NCI-H1417 treated with DMSO at 0.1 percent for 48 hours (cell line): ENCODE measurements around the gene PRKN.

Experiments used
- DNase-seq: peaks from one replicate; lab custom pipeline; 2025; lab: John Stamatoyannopoulos, UW

The PRKN gene

DNA sequence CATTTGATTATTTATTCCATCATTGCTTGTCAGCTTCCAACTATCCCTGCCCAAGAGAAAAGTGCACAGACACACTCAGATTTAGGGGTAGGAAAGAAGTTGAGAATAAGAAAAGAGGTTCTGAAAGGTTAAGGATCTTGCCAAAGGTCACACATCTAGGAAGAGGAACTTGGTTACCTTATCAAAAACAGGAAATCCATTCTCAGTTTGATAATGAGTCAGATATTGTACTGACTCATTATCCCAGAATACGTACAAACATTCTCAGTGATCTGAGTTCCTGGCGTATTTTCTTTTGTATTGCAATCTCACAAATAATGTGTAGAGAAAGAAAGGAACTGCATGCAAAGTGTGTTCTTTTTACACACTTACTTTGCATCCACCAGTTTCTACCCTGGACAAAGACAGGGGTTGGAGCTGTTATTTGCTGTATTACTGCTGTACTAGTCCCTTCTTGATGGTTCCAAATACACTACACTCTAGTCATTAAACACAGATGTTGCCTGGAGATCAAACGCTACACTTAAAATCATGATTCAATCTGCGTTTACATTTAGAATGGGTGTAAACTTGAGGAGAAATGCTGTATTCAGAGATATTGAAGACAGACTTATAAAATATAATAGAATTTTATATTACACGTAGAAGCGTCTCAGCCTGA is 545.7 kb downstream of the PRKN start:
- DNase-seq, result no peak

DNA sequence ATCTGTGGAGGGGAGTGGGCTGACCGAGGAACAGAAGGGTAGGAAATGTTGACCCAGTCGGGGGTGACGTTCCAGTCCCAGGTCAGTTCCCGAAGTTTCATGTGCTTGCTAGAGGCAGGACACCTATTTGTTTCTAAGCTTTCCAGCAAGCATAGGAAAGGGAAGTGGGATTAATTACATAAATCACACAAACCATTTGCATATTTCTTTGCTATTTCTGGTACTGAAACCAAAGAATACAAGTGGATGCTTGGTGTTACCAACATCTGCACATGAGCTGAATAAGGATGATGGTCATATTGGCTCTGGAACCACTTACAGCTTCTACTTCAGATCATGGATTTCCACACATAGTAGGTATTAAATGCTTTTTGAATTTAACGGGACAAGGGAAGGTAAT is 546.5 kb downstream of the PRKN start:
- no peak for DNase-seq

DNA sequence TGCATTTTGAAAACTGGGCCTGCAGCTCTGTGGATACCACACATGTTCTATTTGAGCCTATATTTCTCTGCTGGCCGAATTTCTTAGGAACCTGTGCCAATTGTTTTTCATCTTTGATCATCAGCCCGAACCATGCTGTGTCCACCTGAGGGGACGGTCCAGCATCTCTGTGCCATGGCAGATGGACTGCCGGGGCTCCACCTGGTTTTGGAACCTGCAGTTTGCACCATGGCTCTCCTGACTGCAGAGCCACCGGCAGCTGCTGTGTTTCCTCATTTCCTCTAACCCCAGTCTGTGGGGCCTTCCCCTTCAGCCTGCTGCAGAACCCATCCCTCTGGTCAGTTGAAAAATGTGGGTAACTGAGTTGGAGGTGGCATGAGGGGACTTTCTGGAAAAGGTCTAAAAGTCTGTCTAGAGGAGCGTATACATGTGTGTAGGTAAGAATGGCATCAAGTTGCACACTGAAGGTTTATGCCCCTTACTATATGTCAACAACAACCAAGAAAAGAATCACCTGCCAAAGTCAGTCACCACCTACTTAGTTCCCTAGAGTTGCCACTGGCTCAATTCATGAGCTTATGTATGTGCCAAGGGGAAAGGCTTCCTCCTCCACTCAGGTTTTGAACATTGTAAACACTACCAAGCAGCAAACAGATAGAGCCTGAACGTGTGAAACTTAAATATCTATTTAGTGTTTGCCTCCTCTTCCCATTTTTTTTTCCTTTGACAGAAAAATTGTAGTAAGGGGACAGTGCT is 548.2 kb downstream of the PRKN start:
- no peak for DNase-seq

DNA sequence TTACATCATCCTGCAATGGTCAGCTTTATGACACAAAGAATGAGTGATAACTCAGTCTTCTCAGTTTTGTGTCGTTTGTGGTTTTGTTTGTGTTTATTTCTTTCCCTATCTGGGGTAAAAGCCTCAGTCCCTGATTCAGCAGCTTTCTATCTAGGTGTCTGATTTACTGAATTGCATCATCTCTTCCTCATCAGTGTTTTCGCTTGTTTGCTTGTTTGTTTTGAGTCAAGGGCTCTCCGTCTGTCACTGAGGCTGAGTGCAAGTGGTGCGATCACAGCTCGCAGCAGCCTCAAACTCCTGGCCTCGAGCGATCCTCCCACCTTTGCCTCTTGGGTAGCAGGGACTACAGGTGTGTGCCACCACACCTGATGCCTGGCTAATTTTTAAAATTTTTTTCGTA is 548.9 kb downstream of the PRKN start:
- DNase-seq, result no peak

DNA sequence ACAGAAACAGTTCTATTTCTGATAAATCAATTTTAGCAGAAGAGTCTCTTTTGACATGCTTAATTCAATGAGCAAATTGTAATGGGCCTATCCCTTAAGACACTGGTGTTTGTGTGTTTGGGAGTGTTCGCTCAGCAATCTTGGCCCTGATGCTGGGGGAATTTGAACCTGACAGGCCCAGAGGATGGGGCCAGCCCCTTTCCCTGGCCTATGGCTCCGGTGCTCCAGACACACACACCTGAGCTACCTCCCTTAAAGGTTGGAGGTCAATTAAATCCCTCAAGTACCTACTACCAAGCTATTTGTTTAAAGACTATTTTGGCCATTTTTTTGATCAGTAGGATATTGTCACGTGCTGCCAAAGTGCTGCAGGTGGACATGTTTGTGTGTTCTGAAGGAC is 549.3 kb downstream of the PRKN start:
- no peak for DNase-seq

DNA sequence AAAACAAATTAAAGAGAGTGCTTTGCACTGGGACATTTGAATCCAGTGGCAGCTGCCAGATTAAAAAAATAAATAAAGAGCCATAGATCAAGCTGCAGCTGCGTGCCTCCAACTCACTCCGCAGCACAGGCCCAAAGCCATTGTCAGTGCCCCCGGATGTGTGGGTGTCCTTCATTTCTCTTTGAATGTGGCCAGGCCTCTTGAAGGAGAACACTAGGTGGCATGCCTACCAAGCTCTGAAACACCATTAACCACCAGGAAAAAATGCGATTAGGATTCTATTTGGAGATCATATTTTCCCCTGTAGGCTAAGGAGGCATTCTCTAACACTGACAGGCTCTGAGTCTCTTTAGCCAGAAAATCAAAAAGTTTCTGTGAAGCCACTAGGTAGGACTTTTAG is 549.8 kb downstream of the PRKN start:
- DNase-seq, result peak; percentile 64

DNA sequence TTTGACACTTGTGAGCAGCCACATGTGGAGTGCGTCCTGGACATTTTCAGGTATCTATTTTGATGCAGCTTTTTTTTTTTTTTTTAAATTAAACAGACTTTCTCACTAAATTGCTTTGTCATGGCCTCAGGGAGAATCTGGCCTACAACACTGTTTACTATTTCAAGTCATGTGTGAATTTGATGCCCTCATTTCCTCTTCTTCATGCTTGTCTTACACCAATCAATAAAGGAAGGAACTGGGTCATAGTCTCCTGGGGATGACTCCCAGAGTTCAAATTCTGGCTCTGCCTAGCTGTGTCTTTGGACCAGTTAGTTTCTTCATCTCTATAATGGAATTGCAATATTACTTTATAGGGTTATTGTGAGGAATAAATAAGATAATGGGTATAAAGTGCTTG is 554.1 kb downstream of the PRKN start:
- no peak for DNase-seq

DNA sequence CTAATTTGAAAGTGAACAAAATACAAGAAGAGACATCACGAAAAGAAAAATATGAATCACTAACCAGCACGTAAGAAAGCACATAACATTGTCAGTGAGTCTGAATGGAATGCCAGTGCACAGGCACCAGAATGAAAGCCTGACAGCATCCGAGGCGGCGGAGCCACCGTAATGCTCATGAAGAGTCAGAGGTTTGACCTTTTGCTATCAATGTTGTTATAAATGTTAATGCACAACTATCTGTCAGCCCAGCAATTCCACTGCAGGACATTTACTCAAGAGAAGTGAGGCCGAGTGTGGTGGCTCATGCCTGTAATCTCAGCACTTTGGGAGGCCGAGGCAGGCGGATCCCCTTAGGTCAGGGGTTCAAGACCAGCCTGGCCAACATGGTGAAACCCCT is 562.1 kb downstream of the PRKN start:
- DNase-seq, result no peak

DNA sequence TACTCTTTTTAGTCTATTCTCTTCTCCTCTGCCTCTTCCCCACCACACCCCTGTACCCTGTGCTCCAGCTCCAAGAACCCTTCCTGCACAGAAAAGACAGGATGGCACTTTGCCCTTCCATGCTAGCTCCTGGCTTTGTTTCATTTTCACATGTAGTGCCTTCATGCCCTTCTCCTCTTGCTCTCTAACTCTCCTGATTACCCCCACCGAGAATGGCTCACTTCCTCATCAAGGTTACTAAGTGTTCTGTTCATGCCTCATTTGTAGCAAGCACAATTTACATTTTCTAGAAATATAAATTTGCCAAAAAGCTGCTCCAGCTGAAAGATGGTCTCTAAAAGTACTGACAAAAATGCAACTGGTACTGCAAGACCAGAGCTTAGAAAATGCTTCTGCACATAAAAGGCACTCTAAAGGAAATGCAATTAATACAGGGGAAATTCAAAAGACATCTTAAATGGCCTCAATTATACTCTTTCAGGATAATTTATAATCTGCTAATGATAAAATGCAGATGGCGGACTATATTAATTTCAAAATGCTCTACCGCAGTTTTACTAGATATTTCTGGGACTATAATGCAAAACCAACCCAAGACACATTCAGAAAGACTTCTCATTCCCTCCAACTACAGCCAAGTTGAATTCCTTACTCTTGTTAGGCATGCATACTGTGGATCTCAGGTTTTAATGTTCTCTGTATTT is 570.2 kb downstream of the PRKN start:
- no peak for DNase-seq

DNA sequence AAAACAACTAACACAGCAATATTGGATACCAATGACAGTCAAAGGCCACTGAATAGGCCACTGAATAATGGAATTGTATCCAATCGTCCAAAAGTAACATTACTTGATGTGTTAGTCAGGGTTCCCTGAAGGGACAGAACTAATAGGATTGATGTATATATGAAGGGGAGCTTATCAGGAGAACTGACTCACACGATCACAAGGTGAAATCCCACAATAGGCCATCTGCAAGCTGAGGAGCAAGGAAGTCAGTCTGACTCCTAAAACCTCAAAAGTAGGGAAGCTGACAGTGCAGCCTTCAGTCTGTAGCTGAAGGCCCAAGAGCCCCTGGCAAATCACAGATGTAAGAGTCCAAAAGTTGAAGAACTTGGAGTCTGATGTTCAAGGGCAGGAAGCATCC is 571.4 kb downstream of the PRKN start:
- DNase-seq, result no peak

DNA sequence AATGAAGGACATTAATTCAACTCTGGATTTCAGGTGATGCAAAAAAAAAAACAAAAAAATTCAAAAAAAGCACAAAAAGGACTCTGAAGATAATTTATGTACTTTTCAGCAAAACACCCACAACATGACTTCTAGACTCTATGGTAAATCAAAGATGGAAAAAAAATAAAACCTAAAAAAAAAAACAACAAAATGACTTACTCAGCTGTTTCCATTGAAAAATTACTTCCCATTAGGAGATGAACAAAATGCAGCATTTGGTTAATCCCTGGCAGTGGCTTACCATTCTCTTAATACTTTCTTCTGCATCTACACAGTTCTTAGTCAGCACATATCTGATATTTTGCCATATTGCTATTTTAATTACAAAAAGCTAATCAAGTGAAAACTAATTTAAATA is 572.6 kb downstream of the PRKN start:
- no peak for DNase-seq

DNA sequence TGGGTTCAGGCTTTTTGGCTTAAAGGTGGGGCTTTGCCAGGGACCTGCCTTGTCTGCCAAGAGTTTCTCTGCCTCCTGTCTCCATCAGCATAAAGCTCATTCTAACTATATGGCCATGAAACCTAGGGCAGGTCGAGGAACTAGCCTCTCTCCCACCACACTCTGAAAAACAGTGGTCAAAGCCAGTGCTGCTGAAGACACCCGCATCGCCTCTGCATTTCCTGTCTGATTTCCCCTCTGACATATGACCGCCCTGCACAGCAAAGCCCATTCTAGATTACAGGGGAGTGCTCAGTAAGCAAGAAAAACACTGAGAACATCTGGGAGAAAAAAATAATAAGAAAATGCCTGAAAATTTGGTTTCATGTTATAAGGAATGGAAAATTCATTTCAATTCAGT is 573.6 kb downstream of the PRKN start:
- DNase-seq, result no peak

DNA sequence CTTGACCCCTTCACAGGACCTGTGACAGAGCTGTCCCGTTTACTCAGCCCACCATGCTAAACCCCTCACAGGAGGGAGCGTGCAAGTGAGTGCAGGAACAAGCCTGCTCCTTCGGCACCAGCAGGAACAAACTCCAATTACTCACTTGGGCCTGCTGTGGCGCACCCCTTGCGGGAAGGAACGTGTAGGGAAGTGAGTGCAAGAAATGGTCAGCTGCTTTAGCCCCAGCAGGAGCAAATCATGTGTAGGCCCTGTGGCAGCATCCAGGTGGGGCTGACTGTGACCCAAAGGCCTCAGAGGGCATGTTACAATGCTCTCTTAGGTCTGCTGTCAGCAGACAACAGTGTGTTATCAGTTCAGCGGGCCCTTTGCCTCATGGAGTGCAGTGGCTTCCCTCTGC is 574.4 kb downstream of the PRKN start:
- DNase-seq, result no peak

DNA sequence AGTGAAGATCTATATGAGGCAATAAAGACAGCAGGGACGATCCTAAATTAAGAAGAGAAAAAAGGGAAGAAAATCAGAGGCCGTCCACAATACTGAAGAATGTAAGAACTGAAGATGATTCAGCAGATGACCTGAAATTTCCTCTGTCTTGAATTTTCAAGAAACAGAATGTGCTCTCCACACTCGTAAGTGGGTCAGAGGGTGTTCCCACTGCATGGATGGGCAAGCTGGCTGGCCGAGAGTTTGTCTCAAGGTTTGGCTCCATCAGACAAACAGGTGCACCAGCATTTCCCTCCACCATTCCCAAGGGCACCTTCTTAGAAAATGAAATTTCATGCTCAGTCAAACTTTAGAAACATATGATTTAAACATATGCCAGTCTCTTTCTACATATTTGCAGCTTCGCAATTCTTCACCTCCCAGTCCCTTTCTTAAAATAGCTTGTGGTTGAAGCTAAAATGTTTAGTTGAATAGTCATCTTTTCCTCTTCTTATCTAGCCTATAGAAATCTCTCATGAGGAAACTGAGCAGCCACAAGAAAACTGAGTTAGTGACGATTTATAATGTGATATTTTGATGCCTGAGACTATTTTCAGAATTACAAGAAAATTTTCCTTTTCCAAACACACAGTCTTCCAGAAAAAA is 576.4 kb downstream of the PRKN start:
- DNase-seq, result no peak

DNA sequence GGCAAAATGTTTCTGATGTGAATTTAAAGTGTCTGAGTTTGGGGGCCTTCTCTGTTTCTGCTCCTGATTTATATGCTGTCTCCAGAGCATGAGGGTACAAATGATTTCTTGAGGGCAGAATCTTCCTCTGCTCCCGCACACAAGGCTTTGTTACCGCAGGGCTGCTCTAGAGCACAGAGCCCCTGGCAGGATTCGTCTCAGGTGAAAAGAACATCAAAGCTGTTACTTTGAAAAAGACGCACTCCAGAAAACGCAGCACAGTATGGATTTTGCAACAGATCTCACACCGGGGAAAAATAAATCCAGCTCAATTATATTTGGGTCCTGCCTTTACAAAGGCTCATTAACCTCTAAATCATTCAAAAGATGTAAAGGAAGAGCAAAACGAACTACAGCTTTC is 577.3 kb downstream of the PRKN start:
- DNase-seq, result no peak

DNA sequence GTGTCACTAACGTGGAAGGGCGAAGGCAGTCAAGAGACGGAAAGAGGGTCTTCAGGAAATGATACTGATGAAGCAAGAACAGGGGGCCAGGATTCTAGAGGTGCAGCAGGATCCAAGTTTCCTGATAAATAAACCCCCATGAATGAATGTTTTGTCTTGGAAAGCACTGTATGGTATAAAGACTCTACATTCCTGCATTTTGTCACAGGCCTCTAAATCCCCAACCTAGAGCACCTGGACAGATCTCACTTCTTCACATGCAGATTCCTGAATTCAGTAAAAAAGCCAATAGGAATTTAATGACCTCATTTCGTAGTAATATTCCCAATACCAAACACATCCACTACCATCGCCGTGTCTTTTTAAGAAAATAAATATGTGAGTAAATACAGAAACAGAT is 577.8 kb downstream of the PRKN start:
- DNase-seq, result no peak

DNA sequence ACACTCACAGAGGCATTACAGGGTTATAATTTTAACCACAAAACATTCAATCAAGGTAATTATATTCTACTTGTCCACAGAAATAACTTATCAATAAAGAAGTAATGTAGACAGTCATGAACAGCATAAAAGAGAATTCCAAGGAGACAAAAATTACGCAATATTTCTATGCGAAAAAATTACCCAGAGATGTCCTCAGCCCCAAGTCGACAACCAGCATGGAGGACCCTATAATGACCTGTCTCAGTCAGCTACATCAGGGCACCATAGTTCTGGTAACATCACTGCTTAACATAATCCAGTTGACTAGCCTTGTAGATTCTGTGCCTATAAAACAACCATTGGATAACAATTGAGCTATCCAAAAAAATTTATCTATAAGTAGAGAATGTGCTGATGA is 579.8 kb downstream of the PRKN start:
- no peak for DNase-seq

DNA sequence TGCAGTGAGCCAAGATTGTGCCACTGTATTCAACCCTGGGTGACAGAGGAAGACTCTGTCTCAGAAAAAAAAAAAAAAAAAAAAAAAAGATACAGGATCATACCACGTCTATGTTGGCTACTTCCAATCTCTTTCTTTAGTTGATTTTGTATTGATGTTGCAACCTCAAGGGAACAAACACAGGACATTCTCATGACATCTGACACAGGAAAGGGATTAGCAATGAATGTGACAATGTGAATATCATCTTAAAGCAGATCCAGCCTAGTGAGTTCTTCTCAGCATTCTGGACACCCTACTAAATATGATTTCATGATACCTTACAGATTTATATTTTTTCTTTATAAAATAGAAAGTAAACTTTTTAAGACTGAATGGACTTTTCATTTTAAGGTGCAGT is 580.3 kb downstream of the PRKN start:
- DNase-seq, result no peak

DNA sequence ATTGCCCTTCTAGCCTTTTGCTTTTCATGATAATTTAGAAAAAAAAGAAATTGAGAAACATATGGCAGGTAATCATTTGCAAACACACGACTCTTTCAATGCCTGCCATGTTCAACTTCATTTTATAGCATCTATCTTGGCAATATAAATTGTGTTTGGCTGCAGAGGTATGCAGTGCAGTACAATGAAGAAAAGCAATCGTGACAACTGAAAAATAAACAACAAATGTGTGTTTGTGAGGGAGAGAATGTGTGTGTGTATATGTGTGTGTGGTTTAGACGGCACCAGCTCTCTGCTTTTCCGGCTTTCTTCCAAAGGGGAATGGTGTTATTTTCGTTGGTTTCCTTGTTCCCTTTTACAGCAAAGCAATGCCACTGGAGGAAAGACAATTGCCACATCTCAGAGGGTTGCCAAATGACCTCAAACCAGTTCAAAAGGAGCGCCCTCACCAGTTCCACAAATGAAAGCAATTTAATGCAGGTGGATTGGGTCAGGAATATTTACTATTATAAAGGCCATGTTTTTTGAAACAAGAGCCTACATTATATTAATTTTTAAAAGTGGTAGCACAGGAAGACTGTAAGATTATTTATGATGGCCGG is 587.2 kb downstream of the PRKN start:
- DNase-seq, result no peak

DNA sequence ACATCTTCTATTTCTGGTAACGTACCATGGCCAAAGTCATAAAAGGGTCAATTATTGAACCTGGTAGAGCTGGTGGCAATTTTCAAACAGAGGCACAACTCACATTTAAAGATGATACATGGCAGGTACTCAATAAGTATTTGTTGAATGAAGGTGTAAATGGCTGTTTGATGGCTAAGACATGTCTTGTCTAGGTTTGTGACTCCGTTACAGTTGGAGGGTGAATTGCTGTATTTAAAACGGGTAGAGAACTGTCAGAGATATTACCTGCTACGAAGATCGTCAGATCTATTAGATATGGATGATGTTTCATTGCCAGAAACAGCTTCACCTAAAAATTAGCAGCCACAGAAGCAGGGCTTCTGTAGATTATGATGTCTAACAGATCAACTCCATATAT is 601.9 kb downstream of the PRKN start:
- no peak for DNase-seq

DNA sequence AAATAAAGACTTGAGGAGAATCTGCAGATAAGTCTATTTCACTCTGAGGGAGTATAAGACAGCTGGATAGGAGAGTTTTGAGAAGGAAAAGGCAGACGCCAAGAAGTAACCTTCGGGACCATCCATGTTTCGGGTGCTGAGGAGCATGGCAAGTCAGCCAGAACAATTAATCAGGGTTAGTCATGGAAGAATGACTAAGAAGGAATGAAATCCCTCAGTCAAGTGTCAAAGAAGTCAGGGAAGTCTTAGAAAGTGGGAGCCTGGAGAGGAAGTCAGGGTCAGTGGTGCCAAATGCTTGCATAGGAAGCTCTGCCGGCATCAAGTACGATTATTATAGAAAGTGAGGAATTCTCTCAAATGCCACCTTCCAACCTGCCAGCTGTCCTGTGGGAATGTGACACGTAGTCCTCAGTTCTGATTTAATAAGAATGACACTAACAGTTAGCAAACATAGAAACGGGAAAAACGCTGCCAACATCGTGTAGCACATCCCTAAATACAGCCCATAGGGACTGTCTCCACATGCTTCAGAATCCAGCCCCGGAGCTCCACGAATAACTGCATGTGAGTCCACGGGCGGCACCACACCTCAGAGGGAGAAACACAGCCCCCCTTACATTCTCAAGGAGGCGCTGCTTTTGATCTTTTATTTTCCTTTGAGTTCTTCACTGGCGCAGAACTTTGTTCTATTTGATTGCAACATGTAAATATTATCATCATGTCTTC is 602.7 kb downstream of the PRKN start:
- DNase-seq, result no peak

DNA sequence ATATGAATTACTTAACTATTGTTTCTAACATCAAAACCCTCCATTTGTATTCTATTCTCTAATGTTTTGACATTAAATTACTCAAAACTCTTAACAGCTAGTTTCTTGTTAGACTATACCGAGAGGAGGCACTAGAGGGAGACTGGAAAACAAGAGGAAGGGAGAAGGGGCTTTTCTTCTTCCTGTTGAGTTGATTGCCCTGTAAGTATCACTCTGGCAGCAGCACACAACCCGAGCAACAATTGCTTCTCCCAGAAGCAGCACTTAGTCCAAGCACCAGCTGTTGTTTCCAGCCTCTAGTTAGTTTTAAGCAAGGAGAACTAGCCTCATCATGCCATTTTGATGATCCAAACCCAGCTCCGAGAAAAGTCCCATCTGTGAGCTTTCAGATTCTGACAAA is 603.8 kb downstream of the PRKN start:
- DNase-seq, result no peak
